ENCODE measurements around the gene CYP4B1. TPM values are rescaled to one million over a fixed set of nuclear protein-coding genes. Genes with fewer than 3 reads are reported as not detected.
"Not testable (repeated sequence)": the region's sequence is repeated elsewhere in the genome, so short reads cannot be mapped to it uniquely, and the experiment has no call there.

The CYP4B1 gene
- total RNA-seq, 1 donor from 2014 or later: not detected

DNA sequence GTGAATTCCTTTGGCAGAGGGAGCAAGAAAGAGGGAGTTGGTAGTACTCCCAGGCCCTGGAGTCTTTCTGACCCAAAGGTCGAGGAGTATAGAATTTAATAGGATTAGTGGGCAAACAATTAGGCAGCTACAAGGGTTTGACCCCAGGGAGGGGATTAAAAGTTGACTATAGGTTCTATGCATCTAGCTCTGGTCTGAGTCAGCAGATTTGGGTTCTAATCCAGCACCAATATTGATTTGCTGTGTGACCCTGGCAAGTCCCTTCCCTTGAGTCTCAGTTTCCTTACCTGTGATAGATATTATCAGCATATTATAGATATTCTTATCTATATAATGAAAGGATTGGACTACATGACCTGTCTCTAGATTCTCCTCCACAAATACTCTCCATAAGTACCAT, 44.9 kb upstream of the CYP4B1 start:
- Mint-ChIP-seq H3K27ac (no peak overlapping the region), H3K4me1 (peaks cover 29% of the 10 kb centered on the region)

DNA sequence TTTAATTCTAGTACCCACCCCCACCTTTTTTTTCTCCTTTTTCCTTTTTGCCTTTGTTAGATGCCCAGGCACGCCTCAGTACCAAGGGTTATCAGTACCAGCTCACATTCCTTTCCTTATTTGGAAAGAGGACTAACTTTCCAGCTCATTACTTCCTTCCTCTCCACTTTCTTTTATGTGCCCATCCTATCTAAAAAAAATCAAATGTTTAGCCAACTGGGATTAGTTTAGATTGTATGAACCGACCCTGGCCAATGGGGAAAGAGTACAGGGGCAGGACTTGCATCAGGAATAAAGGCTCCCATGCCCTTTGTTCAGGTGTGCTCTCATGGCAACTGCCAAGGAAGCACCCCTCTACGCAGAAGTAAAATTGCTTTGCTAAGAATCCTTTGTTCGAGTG, 44.1 kb upstream of the CYP4B1 start:
- not testable (repeated sequence) for H3K9me3 ChIP-seq (ENCODE audit: low read depth); H3K9ac ChIP-seq; H4K20me1 ChIP-seq (ENCODE audit: low read depth); H3K4me3 Mint-ChIP-seq; H3K9me3 Mint-ChIP-seq; H3K27ac Mint-ChIP-seq; H3F3A ChIP-seq (ENCODE audit: low read depth); H3K36me3 Mint-ChIP-seq; H3K79me2 ChIP-seq (ENCODE audit: low read depth); DNase-seq (ENCODE audit: low spot score); H3K36me3 ChIP-seq; H3K27me3 ChIP-seq; H2AFZ ChIP-seq (replicated peaks); H3K27ac ChIP-seq; H3K4me3 ChIP-seq
- Mint-ChIP-seq H3K27me3 (ENCODE audit: insufficient read depth, low read depth) (peaks cover 16% of the 10 kb centered on the region), H3K4me1 (peaks cover 29% of the 10 kb centered on the region)
- Histone ChIP-seq H3K4me2 (peak overlapping the region; percentile 5), H3K4me1 (peaks cover 23% of the 10 kb centered on the region)

More for the DNA sequence above, 44.9 kb upstream of the CYP4B1 start:
- DNase-seq (ENCODE audit: low spot score): peak; percentile 50
- no peaks in the 10 kb centered on the region for H3K27me3 ChIP-seq
- H3K9ac ChIP-seq: no peak overlapping the region
- peaks cover 16% of the 10 kb centered on the region for H3K27me3 Mint-ChIP-seq (ENCODE audit: insufficient read depth, low read depth)
- no peaks in the 10 kb centered on the region for H3K9me3 ChIP-seq (ENCODE audit: low read depth)
- H3K4me3 Mint-ChIP-seq: no peak overlapping the region
- no peaks in the 10 kb centered on the region for H4K20me1 ChIP-seq (ENCODE audit: low read depth)
- H3K27ac ChIP-seq: peak overlapping the region; percentile 46
- H3K4me1 ChIP-seq: peaks cover 23% of the 10 kb centered on the region
- no peaks in the 10 kb centered on the region for H3K9me3 Mint-ChIP-seq
- no peak overlapping the region for H2AFZ ChIP-seq (replicated peaks)
- H3K36me3 ChIP-seq: no peaks in the 10 kb centered on the region
- peaks cover 8% of the 10 kb centered on the region for H3F3A ChIP-seq (ENCODE audit: low read depth)
- no peaks in the 10 kb centered on the region for H3K79me2 ChIP-seq (ENCODE audit: low read depth)
- H3K4me2 ChIP-seq: no peak overlapping the region
- TF ChIP-seq EZH2 (IDR thresholded peaks at IDR 0.05) (no peak), EZH2phosphoT487 (IDR thresholded peaks at IDR 0.05) (no peak)
- TF ChIP-seq, protein P1, sequence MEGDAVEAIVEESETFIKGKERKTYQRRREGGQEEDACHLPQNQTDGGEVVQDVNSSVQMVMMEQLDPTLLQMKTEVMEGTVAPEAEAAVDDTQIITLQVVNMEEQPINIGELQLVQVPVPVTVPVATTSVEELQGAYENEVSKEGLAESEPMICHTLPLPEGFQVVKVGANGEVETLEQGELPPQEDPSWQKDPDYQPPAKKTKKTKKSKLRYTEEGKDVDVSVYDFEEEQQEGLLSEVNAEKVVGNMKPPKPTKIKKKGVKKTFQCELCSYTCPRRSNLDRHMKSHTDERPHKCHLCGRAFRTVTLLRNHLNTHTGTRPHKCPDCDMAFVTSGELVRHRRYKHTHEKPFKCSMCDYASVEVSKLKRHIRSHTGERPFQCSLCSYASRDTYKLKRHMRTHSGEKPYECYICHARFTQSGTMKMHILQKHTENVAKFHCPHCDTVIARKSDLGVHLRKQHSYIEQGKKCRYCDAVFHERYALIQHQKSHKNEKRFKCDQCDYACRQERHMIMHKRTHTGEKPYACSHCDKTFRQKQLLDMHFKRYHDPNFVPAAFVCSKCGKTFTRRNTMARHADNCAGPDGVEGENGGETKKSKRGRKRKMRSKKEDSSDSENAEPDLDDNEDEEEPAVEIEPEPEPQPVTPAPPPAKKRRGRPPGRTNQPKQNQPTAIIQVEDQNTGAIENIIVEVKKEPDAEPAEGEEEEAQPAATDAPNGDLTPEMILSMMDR (IDR thresholded peaks at IDR 0.05): no peak
- no peak overlapping the region for H3K4me3 ChIP-seq
- no peaks in the 10 kb centered on the region for H3K36me3 Mint-ChIP-seq

DNA sequence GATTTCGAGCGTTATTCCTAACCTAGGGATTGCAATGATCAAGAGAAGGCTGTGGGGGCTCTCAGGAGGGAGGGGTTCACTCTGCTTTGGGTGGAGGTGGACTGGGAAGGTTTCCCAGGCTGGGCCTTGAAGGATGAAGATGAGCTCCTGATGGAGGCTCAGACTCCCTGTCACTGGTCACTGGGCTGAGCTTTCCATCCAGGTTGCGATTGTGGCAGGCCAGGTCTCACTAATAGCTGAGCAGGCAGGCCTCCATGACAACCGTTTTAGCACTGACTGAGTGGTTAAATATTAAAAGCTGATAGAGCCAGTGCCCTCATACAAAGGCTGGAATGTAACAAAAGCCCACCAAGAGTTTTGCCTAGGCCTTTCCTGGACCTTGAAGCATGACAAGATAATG, 43.7 kb upstream of the CYP4B1 start:
- H3K27ac ChIP-seq: no peak overlapping the region
- TF ChIP-seq EZH2 (IDR thresholded peaks at IDR 0.05): no peak
- TF ChIP-seq, protein P1 (IDR thresholded peaks at IDR 0.05): no peak
- Mint-ChIP-seq H3K9me3 (no peaks in the 10 kb centered on the region), H3K4me1 (peaks cover 29% of the 10 kb centered on the region), H3K27me3 (ENCODE audit: insufficient read depth, low read depth) (peaks cover 13% of the 10 kb centered on the region), H3K27ac (no peak overlapping the region), H3K36me3 (no peaks in the 10 kb centered on the region), H3K4me3 (no peak overlapping the region)
- H3K4me1 ChIP-seq: peaks cover 23% of the 10 kb centered on the region
- H3F3A ChIP-seq (ENCODE audit: low read depth): peaks cover 8% of the 10 kb centered on the region
- H3K4me3 ChIP-seq: no peak overlapping the region
- no peaks in the 10 kb centered on the region for H3K36me3 ChIP-seq
- no peaks in the 10 kb centered on the region for H3K79me2 ChIP-seq (ENCODE audit: low read depth)
- H3K27me3 ChIP-seq: no peaks in the 10 kb centered on the region
- DNase-seq (ENCODE audit: low spot score): no peak
- no peak overlapping the region for H3K4me2 ChIP-seq
- no peaks in the 10 kb centered on the region for H4K20me1 ChIP-seq (ENCODE audit: low read depth)
- H3K9ac ChIP-seq: no peak overlapping the region
- no peaks in the 10 kb centered on the region for H3K9me3 ChIP-seq (ENCODE audit: low read depth)
- H2AFZ ChIP-seq (replicated peaks): no peak overlapping the region

DNA sequence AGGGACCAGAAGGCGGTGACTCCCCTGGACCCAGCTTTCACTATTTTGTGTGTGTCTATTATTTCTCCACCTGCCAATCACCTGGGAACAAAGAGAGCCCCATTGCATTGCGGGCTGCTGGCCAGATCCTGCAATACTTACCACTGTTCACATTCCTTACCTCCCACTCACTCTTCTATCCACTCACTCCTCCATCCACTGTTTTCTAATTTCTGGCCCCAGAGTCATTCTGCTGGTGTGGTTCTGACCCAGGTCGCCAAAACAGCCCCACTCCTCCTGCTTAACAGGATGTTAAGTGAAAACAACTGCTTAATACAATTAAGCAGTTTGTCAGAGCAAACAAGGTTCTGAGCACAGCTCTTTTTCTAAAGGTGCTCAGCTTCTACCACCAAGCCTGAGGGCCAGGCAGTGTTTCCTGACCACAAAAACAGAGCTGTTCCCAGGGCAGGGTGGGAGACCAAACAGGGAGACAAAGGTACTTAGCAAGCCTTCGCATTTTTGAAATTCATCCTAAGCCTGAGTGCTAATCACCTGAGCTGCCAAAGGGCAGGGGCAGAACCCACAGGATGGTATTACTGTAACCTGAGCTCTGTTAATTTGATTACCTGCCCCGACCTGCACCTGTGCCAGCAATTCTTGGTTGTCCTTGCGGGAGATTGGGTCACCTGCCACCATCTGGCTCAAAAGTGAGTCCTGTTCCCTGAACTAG, 41.4 kb upstream of the CYP4B1 start:
- H3K36me3 ChIP-seq: no peaks in the 10 kb centered on the region
- no peaks in the 10 kb centered on the region for H3K36me3 Mint-ChIP-seq
- H3K4me3 Mint-ChIP-seq: peak overlapping the region; percentile 24
- no peaks in the 10 kb centered on the region for H3K9me3 ChIP-seq (ENCODE audit: low read depth)
- H3K9ac ChIP-seq: no peak overlapping the region
- peak overlapping the region; percentile 64 for H3K27ac Mint-ChIP-seq
- H3F3A ChIP-seq (ENCODE audit: low read depth): peaks cover 8% of the 10 kb centered on the region
- no peaks in the 10 kb centered on the region for H3K27me3 ChIP-seq
- H3K4me1 ChIP-seq: peaks cover 23% of the 10 kb centered on the region
- peaks cover 16% of the 10 kb centered on the region for H3K27me3 Mint-ChIP-seq (ENCODE audit: insufficient read depth, low read depth)
- no peak for TF ChIP-seq EZH2 (IDR thresholded peaks at IDR 0.05)
- TF ChIP-seq EZH2phosphoT487 (IDR thresholded peaks at IDR 0.05): no peak
- no peaks in the 10 kb centered on the region for H3K79me2 ChIP-seq (ENCODE audit: low read depth)
- no peaks in the 10 kb centered on the region for H3K9me3 Mint-ChIP-seq
- no peaks in the 10 kb centered on the region for H4K20me1 ChIP-seq (ENCODE audit: low read depth)
- H3K27ac ChIP-seq: no peak overlapping the region
- H3K4me1 Mint-ChIP-seq: peaks cover 29% of the 10 kb centered on the region
- DNase-seq (ENCODE audit: low spot score): peak; percentile 28
- H2AFZ ChIP-seq (replicated peaks): peak overlapping the region; percentile 61
- peak overlapping the region; percentile 21 for H3K4me2 ChIP-seq
- H3K4me3 ChIP-seq: no peak overlapping the region

All from neural progenitor cell (in vitro differentiated cells).